ENCODE measurements around the gene SLC6A1.

Gene SLC6A1

GRCh38 chr3:10970306-10970960 is 22.1 kb upstream of the SLC6A1 start:
- DNase-seq (ENCODE audit: low read depth), result no peak

DNA sequence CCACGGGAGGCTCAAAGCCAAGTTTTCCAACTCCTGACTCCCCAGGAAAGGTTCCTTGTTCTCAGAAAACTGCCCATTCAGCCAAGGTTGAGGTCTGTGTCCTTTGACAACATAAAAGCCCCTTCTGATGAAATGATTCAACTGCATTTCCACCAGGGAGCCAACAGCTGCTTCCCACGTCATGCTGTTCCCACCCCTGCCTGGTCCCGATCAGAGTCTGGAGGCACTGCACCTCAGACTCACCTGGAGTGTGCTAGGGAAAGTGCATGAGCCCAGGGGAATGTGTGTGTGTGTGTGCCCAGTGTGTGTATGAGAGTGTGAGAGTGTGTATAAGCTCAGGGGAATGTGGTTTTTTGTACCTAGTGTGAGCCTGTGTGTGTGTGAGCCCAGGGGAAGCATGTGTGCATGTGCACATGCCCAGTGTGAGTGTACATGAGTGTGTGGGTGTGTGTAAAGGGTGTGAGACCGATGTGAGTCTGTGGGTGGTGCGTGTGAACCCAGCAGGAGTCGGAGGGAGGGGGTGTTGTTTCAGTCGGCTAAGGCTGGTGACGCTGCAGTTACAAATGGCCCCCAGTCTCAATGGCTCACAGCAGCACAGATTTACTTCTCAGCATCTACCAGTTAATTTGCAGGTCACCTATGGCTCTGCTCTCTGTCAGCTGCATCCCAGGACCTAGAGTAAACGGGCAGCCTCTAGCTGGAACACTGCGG is 20.3 kb upstream of the SLC6A1 start:
- DNase-seq (ENCODE audit: low read depth), result no peak

DNA sequence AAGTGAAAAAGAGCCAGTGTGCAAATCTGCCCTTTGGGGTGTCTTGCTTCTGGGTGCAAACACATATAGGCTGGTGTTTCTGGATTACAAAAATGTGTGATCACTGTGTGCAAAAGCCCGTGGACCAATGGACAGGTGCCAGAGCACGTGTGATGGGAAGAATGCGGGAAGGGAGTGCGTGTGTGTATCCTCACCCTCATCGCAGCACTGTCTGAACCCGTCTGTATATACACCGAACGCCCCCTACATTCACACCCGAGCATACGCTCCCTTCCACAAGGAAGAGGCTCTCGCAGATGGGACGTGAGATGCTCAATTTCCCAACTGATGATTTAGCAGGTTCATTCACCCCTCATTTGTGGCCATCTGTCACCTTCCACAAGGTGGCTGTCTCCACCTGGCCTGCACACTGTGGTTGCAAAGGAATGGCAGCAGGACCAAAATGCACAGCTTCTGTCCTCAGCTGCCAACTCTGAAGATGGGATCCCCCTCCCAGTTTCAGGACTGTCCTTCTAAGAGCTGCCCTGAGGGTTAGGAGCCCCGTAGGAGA is 19.4 kb upstream of the SLC6A1 start:
- no peak for DNase-seq (ENCODE audit: low read depth)

- no peak for DNase-seq (ENCODE audit: low read depth)
Measured at GRCh38 chr3:10974131-10974530, 18.4 kb upstream of the SLC6A1 start.

DNA sequence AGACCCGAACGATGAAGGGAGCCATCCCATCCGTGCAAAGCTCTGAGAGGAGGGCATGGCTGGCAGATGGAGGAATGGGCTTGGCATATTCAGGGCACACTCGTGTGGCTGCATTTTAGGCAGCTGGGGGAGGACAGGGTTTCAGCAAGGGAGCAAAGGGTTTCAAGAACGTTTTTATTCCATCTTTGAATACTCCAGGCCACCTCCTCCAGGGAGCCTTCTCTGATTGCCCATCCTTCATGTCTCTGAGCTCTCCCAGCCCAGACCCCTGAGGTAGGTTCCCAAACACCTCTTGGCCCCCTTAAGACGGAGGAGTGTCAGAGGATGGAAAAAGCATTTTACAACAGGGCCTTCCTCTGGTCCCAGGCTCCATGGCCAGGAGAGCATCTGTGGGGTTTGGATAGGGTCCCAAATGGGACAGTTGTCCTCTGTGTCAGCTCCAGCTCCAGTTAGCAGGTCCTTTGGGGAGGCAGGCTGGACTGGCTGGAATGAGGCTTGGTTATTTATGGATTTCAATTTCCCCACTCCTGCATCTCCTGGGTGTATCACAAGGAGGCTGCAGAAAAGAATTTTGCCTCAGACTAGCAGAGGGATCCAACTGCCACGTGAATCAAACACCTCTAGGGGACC is 17.7 kb upstream of the SLC6A1 start:
- DNase-seq (ENCODE audit: low read depth), result no peak

- DNase-seq (ENCODE audit: low read depth), result no peak
Measured at GRCh38 chr3:10975695-10976234, 16.8 kb upstream of the SLC6A1 start.

GRCh38 chr3:10976770-10977169 is 15.8 kb upstream of the SLC6A1 start:
- no peak for DNase-seq (ENCODE audit: low read depth)

- DNase-seq (ENCODE audit: low read depth), result peak; percentile 11
Measured at GRCh38 chr3:10977892-10978510, 14.5 kb upstream of the SLC6A1 start.

- no peak for DNase-seq (ENCODE audit: low read depth)
Measured at GRCh38 chr3:10978956-10979355, 13.6 kb upstream of the SLC6A1 start.

DNA sequence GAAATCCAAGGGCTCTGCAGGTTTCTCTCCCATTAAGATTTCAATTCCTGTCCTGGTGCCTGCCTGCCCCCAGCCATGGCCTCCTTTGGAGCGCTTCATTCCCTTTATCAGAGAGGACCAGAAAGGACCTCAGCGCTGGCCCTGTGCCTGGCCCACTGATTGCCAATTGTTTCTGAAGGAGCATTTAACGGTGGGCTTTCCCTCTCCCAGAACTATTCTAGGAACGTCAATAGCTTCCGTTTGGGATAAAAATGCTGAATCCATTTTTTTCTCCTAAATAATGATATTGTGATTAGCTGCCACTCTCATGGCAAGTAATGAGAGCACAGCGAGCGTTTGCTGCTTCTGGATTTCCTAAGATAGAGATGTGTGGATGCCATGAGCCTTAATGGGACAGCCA is 12.2 kb upstream of the SLC6A1 start:
- no peak for DNase-seq (ENCODE audit: low read depth)

GRCh38 chr3:10981031-10981430 is 11.5 kb upstream of the SLC6A1 start:
- DNase-seq (ENCODE audit: low read depth), result no peak

- peak; percentile 13 for DNase-seq (ENCODE audit: low read depth)
Measured at GRCh38 chr3:10981961-10982360, 10.6 kb upstream of the SLC6A1 start.

- no peak for DNase-seq (ENCODE audit: low read depth)
Measured at GRCh38 chr3:10982782-10983181, 9.8 kb upstream of the SLC6A1 start.

GRCh38 chr3:10983219-10983916 is 9.2 kb upstream of the SLC6A1 start:
- no peak for DNase-seq (ENCODE audit: low read depth)

- no peak for DNase-seq (ENCODE audit: low read depth)
Measured at GRCh38 chr3:10984371-10984896, 8.1 kb upstream of the SLC6A1 start.

GRCh38 chr3:10985181-10985580 is 7.4 kb upstream of the SLC6A1 start:
- DNase-seq (ENCODE audit: low read depth), result no peak

GRCh38 chr3:10986592-10986991 is 6.0 kb upstream of the SLC6A1 start:
- DNase-seq (ENCODE audit: low read depth), result no peak

- DNase-seq (ENCODE audit: low read depth), result no peak
Measured at GRCh38 chr3:10988001-10988665, 4.4 kb upstream of the SLC6A1 start.

GRCh38 chr3:10988991-10989484 is 3.5 kb upstream of the SLC6A1 start:
- DNase-seq (ENCODE audit: low read depth), result no peak

DNA sequence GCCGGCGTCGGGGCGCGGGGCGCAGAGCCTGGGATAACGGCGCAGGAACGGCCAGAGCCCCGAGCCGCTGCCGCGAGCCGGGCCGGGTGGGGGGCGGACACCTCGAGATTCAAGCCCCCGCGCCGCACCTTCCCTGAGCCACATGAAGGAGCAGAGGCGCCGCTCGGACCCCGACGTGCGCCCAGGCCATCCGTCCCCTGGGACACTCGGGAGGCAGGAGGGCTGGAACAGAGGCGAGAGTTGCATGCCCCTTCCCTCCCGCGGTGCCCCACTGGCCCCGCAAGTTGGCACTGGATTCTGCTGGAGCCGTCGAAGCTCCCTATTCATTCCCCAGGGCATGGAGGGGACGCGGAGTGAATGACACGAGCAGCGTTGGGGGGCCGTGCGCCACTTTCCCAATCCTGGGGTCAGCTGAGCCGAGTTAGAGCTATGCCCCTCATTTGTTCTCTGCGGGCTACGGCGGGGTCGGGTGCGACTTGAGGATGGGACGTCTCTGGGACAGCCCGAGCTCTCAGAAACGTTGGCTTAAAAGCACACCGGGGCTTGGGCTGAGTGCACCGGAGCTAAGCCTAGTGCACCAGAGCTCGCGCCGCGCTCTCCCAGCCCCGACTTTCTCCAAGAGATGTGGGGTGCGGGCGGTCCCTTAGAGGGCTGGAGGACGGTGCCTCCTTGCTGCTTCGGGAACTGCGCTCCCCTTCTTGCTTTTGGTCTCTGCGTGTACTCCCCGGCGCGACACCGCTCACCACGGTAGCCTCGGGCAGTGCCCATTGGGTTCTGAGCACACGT is 588 bp downstream of the SLC6A1 start:
- DNase-seq (ENCODE audit: low read depth), result no peak

Data from GM04503 (cell line).